AG04449 (cell line): Measurements from ENCODE around the gene USP49.

Source experiments
- CTCF ChIA-PET: fragments of 350-600 bp; formaldehyde crosslinking; extraction: SDS; loops from one replicate; lab custom pipeline; 2021; ENCODE audit warnings: antibody characterized with exemption; lab: Yijun Ruan, JAX
- POLR2A ChIA-PET: fragments of 400-600, 350-600 bp; formaldehyde crosslinking; extraction: SDS; loops from one replicate; lab custom pipeline; 2020; ENCODE audit warnings: antibody characterized with exemption, inconsistent platforms; lab: Yijun Ruan, JAX
- DNase-seq: peaks from one replicate; pipeline ENCODE4 v3.0.0-alpha.2; 2010; ENCODE audit warnings: low read depth, low spot score
- H3K4me3 ChIP-seq: 2 replicates; pipeline ENCODE4 v1.5.1; 2011; ENCODE audit warnings: low read depth, mild to moderate bottlenecking, control low read depth, low read length
- CTCF ChIP-seq: IDR thresholded peaks from one replicate; pipeline ENCODE4 v1.5.1; 2011; ENCODE audit warnings: mild to moderate bottlenecking, moderate library complexity, low read length, control low read depth, inconsistent platforms; ENCODE audit not compliant: insufficient read depth; ENCODE audit errors: missing control alignments

Gene USP49

GRCh38 chr6:41743406-41744235, 151.6 kb downstream of the USP49 start:
- ChIA-PET POLR2A (no interaction called here), CTCF (interaction anchor here (1.4 kb wide), 1 partner anchor 10 kb away, joined by 3 read pairs; no protein-coding TSS in a partner anchor)
- no peak for TF ChIP-seq CTCF
- no peak for DNase-seq
- no peak overlapping the region for H3K4me3 ChIP-seq

GRCh38 chr6:41741625-41742490, 153.3 kb downstream of the USP49 start:
- H3K4me3 ChIP-seq: no peak overlapping the region
- no peak for TF ChIP-seq CTCF
- ChIA-PET CTCF (interaction anchor here (1.1 to 1.4 kb wide), 3 partner anchors 8 to 302 kb away, joined by 3 to 4 read pairs (median 3); no protein-coding TSS in a partner anchor), POLR2A (no interaction called here)
- DNase-seq: no peak

GRCh38 chr6:41740366-41741162, 154.6 kb downstream of the USP49 start:
- no peak for DNase-seq
- CTCF ChIA-PET: interaction anchor here (1.0 to 1.9 kb wide), 5 partner anchors 9 to 303 kb away, joined by 4 to 10 read pairs (median 4); no protein-coding TSS in a partner anchor
- no peak for TF ChIP-seq CTCF
- POLR2A ChIA-PET: no interaction called here
- no peak overlapping the region for H3K4me3 ChIP-seq
